Measurements from ENCODE around the gene SYT5.
"Not testable (repeated sequence)": the region's sequence is repeated elsewhere in the genome, so short reads cannot be mapped to it uniquely, and the experiment has no call there.

The SYT5 gene

DNA sequence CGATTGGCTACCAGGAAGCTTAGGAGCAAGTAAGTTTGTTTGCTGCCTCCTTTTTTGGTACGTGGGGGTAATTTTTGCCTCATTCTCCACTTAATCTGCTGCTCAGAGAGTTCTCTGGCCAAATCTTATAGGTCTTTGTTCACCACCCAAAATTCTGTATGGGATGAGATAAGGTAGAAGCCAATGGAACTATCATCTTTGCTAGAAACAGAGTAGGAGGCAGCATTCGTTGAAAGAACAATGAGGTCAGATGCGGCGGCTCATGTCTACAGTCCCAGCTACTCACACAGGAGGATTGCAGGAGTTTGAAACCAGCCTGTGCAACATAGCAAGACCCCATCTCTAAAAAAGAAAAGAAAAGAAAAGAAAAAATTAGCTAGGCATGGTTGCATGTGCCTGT, 8.6 kb downstream of the SYT5 start:
- DNase-seq (ENCODE audit: low spot score) = no peak

GRCh38 chr19:55169136-55169535, 11.0 kb downstream of the SYT5 start:
- no peak for DNase-seq (ENCODE audit: low spot score)

DNA sequence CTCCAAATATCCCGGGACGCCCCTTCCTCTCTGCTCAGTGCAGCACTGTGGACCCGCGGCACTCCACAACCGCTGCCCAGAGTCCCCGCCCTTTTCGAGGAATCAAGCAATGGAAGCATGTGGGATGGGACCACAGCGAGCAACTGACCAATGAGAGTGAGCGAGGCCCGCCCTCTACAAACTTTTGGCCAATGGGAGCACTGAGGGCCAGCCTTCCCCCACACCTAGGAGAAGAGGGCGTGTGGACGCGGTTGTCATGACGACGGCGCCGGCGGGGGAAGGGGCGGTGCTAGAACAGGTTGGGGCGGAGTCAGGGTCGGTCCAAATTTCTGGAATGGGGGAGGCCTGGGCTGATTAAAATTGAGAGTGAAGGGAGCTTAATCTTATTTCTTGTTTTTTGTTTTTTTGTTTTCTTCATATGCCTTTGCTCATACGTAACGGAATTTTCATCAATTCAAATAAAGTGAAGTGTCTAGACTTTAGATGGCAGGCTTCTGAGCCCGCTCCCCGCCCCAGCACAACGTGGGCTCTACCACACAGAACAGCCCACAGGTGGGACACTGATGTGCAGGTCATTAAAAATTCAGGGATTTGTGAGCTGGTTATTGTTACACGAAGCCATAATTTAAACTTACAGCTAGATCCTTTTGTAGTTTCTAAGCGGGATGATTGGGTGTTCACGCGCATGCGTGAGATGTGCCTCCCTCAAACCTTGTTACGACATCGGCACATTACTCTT, 13.4 kb downstream of the SYT5 start, which contains the start of gene DNAAF3:
Gene DNAAF3, minus strand, starts transcription at position 84 of the 739 bp plus-strand sequence. CDS start 200 bp downstream, outside the sequence.
- DNase-seq (ENCODE audit: low spot score) = peak; percentile 100

- peak; percentile 67 for DNase-seq (ENCODE audit: low spot score)
Measured at GRCh38 chr19:55165952-55166529, 14.0 kb downstream of the SYT5 start.

- DNase-seq (ENCODE audit: low spot score) = no peak
Measured at GRCh38 chr19:55161571-55162322, 18.3 kb downstream of the SYT5 start.

DNA sequence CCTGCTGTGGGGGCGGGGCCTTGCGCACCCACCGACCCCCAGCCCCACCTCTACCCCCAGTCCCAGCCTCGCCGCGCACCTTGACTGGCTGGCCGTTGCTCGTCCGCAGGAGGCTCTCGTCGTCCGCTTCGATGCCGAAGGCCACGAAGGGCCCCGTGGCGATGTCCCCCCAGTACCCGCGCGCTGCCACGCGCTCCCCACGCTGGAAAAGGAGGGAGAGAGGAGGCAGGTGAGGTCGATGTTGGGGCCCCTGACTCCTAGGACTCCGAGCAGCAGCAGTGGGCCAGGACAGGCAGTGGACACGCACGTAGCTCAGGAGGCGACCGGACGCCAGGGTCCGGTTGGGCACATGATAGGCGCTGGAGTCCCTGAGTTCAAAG, 19.1 kb downstream of the SYT5 start:
- DNase-seq (ENCODE audit: low spot score) = no peak

- peak; percentile 96 for DNase-seq (ENCODE audit: low spot score)
Measured at GRCh38 chr19:55160128-55160985, 19.7 kb downstream of the SYT5 start.

GRCh38 chr19:55158848-55159749, 21.0 kb downstream of the SYT5 start:
- DNase-seq (ENCODE audit: low spot score) = peak; percentile 64

DNA sequence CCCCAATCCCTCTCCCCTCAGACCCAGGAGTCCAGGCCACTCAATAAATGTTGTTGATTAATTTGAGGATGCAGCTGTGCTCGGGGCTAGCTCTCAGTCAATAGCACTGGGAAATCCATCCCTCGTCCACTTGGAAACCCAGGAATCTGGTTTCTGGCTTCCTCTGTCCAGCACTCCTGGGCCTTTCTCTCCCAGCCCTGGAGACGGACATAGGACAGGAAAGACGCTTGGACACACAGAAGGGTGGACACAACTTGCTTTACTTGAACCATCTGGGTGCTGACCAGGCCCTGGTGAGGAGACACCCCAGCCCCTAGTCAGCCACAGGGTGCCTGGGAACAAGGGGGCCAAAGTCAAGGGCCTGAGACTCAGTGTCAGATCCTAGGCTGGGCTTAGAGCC, 21.7 kb downstream of the SYT5 start:
- DNase-seq (ENCODE audit: low spot score) = no peak

GRCh38 chr19:55157064-55157908, 22.8 kb downstream of the SYT5 start, which contains the start of gene TNNI3:
TNNI3 (minus strand) TSS chr19:55157732; CDS start chr19:55157589, 143 bp downstream.
- no peak for DNase-seq (ENCODE audit: low spot score)

DNA sequence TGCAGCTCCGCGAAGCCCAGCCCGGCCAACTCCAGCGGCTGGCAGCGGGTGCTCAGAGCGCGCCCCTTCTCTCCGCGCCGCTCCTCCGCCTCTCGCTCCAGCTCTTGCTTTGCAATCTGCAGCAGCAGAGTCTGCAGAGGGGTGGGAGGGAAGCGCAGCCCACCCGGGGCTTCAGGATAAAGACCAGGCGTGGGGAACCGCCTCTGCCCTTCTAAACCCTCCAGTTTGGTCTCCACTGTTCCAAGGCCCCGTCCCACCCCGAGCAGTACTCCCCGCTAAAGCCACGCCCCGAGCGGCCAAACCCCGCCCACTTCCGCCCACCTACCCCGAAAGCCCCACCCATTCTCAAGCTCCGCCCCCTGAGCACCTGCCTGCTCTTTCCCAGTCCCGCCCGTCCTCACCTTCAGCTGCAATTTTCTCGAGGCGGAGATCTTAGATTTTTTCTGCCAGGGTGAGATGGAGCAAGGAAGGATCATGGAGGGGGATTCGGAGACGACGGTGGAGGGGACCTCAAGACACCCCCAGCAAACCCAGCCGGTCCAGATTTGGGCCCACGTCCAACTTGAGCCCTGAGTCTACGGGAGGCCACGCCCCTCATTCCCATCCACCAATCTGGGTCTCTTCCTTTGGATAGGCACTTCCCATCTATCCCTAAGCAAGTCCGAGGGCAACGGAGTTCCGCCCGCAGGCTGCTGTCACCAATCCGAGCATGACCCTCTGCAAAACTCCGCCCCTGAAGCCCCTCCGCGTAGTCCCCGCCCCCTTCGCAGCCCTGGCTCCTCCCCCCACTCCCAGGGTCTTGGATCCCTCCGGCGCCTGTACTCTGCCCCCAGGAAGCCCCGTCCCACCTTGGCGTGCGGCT, 23.7 kb downstream of the SYT5 start:
- no peak for DNase-seq (ENCODE audit: low spot score)

DNA sequence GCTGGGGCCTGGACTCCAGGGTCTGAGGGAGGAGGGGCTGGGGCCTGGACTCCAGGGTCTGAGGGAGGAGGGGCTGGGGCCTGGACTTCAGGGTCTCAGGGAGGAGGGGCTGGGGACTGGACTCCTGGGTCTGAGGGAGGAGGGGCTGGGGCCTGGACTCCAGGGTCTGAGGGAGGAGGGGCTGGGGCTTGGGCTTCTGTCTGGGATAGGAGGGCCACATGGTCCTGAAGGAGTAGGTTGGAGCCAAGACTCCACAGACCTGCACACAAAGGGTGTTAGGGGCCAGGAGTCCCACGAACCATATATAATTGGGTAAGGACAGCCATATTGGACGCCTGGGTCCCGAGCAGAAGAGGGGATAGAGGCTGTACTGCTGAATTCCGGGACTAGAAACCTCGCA, 24.3 kb downstream of the SYT5 start:
- not testable (repeated sequence) for DNase-seq (ENCODE audit: low spot score)

- DNase-seq (ENCODE audit: low spot score) = no peak
Measured at GRCh38 chr19:55153652-55154264, 26.3 kb downstream of the SYT5 start.

GRCh38 chr19:55152017-55152416, 28.1 kb downstream of the SYT5 start:
- DNase-seq (ENCODE audit: low spot score) = no peak

DNA sequence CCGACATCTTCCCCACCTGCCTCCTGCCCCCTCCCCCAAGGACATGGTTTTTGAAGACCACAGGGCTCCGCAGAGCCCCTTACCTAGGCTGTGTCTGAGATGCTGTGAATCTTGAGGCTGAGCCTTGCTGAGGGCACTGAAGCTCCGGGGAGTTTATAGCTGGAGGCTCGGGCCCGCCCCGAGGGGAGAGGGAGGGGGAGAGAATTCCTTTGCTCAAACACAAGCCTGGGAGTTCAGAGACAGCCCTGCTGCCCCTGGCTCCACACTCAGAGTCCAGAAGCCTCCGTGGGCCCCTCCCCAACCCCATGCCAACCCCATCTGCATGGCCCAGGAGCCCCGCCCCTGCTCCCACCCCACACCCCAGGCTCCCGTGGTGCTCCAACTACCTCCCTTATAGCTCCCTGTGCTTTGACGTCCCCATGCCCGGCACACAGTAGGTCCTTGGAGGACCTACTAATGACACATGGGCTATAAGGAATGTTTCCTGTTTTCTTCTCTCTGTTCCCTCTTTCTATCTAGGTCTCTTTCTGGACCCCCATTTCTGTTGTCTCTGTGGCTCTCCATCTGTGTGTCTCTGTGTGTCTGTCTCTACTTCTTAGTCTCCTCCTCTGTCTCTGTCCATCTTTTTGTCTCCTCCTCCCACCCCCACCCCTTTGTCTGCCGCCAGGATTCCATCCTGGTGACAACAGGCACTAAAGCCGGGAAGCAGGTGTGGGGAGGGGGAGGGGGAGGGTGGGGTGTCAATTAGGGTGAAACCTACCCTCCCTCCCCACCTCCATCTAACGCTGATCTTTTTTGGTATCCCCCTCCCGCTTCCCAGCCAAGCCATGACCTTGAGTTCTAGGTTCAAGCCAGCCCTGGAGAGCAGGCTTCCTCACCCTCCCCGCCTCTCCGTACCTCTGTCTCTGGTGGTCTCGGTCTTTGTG, 30.7 kb downstream of the SYT5 start, which contains the start of gene TNNT1:
Gene TNNT1, minus strand, starts transcription at position 129 of the 926 bp plus-strand sequence. CDS start 2,049 bp downstream, outside the sequence.
- no peak for DNase-seq (ENCODE audit: low spot score)

DNA sequence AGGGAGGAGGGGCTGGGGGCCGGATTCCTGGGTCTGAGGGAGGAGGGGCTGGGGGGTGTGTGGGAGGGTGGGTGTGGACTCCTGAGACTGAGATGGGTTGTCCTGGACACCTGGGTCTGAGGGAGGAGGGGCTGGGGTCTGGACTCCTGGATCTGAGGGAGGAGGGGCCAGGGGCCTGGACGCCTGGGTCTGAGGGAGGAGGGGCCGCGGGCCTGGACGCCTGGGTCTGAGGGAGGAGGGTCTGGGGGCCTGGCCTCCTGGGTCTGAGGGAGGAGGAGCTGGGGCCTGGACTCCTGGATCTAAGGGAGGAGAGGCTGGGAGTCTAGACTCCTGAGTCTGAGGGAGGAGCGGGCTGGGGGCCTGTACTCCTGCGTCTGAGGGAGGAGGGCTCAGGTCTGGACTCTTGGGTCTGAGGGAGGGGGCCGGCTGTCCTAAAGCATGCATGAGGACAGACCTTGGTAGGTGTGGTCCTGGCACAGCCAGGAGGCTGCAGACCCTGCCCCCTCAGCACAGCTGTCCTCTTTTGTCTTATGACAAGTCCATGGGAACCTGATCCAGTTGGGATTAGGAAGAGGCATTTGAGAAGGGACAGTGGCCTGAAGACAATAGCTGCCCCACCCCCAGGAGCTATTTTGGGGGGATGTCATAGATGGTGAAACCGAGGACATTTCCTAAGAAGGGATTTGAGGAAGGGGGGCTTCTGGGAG, 32.4 kb downstream of the SYT5 start:
- DNase-seq (ENCODE audit: low spot score) = no peak
